Putamen (tissue), 1 donor: Measurements from ENCODE around the gene EXOSC10.
"Not testable (repeated sequence)": the region's sequence is repeated elsewhere in the genome, so short reads cannot be mapped to it uniquely, and the experiment has no call there.

Experiments used
- DNase-seq: peaks from one replicate; pipeline ENCODE4 v3.0.0-alpha.2; 2016; ENCODE audit warnings: low spot score

EXOSC10 gene

DNA sequence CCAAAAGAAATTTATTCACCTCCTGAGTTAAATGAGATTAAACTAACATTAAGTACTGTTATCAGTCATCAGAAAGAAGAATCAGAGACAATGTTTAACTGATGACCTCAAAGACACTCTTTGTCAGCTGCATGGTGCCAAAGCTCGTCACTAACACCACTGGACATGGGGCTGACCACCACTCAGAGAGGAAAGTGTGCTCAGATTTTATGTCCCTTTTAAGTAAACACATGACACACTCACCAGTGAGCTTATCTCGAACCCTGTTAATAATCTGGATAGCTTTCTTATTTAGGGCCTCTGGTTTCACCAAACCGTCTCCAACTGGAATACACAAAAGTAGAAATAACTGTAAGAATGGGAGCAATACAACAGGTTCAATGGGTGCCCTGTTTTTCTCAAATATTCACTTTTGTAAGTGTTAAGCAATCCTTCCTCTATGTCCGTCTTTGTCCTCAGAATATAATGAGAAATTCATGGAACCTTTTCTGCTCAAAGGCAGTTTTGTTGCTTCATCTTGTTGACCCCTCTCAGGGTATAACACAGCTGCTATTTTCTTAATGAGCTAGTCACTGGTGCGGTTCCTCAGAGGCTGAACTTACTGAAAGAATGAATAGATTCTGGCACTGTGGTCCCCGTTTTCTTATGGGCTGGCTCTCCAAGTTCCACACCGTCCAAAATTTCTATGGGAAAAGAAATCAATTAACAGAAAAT, 9.5 kb upstream of the EXOSC10 start:
- DNase-seq = peak; percentile 58

DNA sequence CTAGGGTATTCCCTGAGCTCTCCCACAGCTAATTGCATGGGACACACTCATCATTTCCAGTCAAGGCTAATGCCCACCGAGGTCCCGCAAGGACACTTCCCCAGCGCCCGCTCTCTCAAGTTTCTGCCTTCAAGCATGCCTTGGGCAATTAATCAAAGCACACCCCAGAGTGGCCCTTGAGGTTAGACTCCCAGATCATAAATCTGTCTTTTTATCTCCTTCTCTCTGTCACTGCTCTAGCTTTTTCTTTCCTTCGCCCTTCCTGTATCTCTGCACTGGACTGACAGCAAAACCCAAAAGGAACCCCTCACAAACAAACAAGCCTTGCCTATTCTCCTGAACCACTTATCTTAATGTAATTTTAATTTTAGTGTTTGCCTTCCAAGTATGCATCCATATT, 7.9 kb upstream of the EXOSC10 start:
- no peak for DNase-seq

DNA sequence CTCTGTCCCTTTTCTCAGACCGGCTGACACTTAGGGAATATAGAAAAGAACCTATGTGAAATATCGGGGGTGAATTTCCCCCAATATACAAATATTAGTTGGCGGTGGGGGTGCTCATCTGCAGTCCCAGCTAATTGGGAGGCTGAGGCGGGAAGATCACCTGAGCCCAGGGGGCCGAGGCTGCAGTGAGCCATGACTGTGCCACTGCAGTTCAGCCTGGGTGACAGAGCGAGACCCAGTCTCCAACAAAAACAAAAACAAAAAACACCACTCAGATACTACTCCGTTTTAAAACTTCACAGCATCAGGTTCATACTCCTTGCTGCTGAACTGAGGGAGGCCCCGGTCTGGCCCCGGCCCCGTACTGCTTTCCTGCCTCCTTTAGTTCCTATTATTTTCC, 5.9 kb upstream of the EXOSC10 start:
- no peak for DNase-seq

DNA sequence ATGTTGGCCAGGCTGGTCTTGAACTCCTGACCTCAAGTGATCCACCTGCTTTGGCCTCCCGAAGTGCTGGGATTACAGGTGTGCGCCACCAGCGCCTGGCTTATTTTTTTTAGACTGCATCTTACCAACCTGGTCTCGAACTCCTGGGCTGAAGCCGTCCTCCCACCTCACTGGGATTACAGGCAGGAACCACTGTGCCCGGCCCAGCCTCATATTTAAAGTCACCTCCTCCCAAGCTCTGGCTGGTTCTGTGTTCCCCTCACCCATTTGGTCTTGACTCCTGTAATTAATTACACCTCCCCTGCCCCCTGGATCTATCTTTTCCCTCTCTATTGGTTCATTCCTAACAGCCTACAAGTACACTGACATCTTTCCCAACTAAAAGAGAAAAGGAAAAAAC, 1.7 kb upstream of the EXOSC10 start:
- no peak for DNase-seq

DNA sequence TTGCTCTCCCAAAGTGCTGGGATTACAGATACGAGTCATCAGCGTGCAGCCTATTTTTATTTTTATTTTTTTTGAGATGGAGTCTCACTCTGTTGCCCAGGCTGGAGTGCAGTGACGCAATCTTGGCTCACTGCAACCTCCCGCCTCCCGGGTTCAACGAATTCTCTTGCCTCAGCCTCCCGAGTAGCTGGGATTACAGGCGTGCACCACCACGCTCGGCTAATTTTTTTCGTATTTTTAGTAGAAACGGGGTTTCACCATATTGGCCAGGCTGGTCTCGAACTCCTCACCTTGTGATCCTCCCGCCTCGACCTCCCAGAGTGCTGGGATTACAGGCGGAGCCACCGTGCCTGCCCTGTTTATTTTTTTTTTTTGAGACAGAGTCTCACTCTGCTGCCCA, 1.1 kb upstream of the EXOSC10 start:
- DNase-seq = not testable (repeated sequence)

DNA sequence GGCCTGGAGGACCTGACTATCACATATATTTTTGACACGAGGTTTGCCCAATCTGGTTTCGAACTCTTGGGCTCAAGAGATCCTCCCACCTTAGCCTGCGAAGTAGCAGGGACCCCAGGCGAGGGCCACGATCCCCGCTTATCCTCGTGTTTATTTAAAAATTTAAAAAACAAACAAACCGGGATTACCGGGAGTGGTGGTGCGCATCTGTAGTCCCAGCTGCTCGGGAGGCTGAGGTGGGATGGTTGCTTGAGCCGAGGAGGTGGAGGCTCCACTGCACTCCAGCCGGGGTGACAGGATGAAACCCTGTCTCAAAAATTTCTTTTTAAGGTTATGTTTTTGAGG, 452 bp upstream of the EXOSC10 start:
- no peak for DNase-seq

DNA sequence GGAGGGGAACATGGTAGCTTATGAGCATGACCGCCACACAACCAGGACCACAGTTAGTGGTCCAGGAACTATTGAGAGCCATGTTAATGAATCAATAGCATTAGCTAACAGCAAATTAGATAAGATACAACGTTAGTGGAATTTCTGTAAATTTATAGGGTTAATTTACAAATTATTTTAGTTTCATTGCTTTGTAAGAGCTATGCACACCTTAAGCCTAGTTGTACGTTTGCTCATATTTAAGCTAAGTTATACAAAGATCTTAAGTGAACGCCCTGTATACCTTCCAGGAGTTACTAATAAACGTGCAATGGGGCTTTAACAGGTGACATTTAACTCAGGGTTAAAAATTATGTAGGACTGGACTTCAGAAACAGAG, 749 bp downstream of the EXOSC10 start:
- DNase-seq = no peak

DNA sequence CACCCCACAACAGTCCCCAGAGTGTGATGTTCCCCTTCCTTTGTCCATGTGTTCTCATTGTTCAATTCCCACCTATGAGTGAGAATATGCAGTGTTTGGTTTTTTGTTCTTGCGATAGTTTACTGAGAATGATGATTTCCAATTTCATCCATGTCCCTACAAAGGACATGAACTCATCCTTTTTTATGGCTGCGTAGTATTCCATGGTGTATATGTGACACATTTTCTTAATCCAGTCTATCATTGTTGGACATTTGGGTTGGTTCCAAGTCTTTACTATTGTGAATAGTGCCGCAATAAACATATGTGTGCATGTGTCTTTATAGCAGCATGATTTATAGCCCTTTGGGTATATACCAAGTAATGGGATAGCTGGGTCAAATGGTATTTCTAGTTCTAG, 15.9 kb downstream of the EXOSC10 start:
- not testable (repeated sequence) for DNase-seq

DNA sequence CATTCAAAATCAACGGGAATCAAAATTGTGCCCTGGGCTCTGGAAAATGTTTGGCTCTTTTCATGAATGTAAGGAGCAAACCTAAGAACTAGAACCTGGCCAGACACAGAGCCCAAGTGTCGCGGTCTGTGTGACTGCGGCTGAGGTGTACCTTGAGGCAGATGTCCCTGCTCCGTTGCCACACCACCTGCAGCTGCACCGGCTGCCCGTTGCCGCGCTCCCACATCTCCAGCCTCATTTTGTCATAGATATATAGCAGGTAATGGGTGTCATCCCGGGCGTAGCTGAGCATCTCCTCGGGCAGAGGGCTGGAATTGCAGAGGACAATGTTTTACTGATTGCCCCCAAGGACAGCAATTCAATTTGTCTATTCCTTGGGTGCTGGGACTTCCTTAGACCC, 18.7 kb downstream of the EXOSC10 start:
- no peak for DNase-seq

DNA sequence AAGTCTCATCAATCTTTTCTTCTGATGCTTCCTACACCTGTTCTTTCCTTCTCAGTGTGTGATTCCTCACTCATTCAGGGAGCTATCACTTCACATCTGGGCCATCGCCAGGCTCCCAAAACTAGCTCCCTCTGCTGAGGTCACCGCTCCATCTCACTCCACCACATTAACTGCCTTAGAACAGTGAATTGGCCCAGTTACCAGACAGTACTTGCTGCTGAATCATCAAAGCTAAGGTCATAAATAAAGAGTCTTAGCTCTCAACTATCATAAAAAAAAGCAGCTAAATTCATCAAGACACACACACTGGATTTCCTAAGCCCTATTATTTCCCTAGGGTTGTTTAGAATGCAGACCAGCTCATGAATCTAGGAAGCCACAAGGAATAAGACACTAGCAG, 21.0 kb downstream of the EXOSC10 start:
- no peak for DNase-seq

DNA sequence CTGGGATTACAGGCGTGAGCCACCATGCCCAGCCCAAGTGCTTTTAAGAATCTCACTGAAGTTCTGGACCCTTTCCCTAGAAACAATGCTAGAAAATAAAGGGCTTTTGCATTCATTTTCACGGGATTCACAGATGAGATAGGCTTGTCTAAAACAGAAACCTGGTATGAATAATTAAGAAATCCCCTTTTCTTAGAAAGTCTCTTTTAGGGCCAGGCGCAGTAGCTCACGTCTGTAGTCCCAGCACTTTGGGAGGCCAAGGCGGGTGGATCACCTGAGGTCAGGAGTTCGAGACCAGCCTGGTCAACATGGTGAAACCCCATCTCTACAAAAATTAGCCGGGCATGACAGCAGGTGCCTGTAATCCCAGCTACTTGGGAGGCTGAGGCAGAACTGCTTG, 26.3 kb downstream of the EXOSC10 start:
- DNase-seq = not testable (repeated sequence)

DNA sequence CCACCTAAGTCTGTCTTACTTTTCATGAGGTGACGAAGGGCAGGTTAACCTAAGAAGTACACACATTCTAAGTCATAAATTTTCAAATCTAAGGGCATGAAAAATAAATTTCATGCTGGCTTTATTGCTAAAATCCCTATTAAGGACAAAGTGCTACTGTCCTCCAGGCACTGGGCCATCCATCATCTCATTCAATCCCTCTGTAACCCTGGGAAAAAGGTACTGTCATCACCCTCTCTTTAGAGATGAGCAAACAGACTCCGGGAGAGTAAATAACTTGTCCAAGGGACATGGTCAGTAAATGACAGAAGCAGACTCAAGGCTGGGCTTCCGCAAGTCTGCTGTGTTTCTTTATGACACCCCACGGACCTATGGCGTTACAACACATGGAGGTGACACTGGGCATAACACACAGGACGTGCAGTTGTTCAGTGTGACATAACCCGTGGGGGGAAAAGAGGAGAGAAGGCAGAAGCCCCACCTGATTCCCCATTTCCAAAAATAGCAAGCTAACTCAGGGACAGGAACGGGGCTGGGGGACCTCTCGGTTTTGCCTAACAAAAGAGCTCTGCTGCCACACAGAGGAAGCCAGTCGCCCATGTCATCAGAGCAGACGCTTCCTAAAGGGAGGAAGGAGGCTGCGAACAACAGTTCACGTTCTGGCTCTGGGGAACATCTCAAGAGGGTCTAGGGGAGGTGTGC, 27.3 kb downstream of the EXOSC10 start:
- DNase-seq = no peak

DNA sequence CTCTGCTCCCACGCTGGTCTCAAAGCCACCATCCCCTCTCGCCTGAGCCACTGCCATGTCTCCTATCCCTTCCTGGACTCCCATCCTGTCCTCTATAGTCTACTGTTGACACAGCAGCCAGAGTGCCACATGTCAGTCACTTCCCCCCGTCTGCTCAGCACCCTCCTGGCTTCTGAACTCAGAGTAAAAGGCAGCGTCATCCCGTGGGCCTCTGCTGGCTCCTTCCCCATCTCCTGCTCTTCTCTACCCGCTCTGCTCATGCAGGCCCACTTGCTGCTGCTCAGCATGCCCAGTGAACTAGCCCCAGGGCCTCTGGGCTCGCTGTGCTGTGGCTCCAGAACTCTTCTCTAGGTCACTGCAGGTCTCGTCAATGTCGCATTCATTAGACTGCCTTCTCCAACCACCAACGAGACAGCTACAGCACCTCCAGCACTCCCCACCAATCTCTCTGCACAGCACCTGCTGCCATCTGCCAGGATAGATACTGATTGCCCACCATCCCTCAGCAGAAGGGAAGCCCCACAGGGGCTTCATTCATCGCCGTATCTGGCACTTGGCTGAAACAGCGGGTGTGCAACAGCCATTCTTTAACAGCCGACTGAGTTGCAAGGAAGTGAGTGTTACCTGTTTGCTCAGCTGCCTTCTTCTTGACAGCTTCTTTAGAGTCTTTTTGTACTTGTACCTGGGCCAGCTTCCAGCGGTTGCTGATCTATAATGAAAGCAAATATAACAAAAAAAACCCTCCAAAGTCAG, 28.0 kb downstream of the EXOSC10 start:
- no peak for DNase-seq

DNA sequence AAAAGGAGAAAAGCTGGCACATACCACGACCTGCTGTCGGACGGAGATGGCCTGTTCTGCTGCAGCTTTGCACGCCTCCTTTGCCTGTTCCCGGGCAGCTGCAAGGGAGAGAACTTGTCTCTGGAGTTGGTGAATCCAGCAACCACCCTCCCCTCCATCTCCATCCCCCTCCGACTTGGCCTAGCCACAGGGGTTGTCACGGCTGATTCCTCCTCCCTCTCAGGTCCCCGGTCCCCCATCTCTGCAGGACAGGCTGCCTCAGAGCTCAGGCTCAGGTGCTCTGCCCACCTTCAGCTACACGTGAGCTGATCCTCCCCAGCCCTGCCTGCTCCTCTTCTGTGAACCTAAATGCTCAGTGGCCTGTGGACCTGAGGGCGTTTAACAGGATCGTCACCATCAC, 28.8 kb downstream of the EXOSC10 start:
- no peak for DNase-seq

DNA sequence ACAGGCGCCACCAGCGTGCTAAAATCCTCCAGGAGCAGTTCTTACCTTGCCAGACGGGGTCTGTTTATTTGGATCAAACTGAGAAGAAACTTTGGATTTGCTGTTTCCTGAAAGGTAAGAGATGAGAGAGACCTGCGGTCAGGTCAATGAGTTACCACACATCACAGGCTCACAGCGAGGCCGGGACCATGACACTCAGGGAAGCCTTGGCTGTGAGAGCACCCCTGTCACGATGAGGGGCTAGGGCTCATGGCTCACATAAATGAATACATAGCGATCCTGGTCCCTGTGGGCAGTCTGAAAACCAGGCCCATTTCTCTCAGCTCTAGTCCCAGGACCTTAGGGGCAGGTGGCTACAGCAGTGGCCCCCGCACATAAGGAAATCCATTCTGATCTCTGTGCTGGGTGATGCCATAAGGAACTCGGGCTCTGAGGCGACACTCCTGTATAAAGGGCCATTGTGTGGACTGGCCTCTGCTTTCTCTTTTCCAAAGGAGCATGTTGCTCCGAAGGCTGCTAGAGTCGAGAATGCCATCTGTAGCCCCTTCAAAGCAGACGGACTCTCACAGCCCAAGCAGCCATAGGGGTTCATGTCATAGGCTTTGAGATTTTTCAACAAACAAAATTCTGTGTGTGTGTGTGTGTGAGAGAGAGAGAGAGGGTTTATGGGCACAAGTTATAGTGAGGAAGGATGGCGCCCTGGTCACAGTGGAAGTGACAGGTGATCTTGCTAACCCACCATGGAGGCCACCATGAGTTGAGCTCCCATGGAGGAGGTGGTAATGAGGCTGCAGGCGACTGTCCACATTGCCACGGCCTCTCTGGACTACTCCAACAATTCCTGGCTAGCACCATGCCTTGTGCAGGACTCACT, 30.8 kb downstream of the EXOSC10 start:
- no peak for DNase-seq

DNA sequence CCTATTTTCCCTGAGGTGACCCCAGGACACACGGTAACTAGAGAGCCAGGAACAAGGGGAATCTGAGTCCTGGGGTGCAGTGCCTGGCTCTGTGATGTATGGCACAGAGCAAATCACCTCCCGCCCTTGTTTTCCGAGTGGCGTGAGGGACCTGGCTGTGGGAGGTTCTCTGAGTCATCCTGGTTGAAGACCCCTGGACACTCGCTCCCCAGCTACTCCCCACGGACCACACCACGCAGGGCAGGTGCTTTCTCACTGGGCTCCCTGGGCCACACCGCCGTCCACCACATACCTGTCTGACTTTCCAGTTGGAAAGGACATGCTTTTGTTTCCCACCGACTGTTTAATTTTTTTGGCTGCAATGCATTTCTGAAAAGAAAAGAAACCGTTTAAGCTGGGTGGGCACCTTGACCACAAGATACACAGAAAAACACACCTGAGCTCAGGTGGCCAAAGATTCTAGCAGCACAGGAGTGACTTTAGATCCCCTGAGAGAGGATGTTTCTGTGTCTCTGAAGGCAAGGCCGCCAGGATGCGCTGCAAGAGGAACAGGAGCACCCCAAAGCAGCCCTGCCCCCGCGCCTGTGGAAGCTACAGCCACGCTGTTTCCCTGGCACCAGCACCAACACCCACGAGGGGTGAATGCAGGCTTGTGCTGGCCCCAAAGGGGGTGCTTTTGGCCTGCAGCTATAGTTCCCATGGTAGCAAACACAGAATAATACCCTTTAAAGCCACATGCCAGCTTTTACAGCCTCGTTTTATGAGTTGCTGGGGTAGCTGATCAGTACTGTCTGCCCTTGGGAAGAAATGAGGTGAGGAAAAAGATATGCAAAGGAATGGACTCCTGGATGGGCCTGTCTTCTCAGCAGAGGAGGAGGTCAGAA, 31.7 kb downstream of the EXOSC10 start:
- no peak for DNase-seq

DNA sequence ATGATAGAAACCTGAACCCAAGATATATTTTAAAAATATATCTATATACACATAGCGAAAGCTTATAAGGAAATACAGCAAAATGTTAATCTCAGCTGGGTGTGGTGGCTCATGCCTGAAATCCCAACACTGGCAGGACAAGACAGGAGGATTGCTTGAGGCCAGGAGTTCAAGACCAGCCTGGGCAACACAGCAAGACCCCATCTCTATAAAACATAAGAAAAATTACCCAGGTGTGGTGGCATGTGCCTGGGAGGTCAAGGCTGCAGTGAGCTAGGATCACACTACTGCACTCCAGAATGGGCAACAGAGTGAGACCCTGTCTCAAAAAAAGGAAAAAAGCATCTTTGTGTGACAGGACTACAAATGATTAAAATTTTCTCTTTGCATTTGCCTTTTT, 33.9 kb downstream of the EXOSC10 start:
- DNase-seq = no peak

DNA sequence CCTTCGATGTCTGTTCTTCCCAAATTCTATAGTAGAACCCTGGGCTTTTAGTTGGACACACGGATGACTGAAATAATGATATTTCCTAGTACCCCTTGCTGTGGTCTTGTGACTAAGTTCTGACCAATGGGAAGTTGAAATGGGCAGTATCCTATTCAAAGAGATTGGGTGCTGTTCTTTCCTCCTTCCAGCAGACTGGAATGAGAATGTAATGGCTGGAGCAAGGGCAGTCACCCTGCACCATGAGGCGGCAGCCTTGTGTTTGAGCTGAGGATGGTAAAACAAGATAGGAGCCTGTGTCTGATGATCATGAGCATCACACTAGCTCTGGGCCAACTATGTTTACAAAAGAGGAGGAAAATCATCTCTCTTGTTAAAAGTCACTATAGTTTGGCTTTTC, 34.7 kb downstream of the EXOSC10 start:
- DNase-seq = no peak

DNA sequence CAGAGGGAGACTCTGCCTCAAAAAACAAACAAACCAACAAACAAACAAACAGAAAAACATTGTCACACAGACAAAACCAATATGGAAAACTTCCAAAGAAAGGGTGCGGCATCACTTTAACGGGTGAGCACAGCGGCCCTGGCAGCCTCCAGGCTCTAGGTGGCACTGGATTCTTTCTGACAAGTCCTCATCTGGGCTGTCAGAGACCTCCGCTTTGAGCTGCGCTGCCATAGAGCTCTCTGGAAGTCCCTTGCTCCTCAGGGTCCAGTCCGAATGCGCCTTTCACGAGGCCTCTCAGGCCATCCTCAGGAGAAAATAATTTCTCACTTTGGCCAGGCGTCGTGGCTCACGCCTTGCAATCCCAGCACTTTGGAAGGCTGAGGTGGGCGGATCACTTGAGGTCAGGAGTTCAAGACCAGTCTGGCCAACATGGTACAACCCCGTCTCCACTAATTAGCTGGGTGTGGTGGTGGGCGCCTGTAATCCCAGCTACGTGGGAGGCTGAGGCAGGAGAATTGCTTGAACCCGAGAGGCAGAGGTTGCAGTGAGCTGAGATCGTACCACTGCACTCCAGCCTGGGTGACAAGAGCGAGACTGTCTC, 35.6 kb downstream of the EXOSC10 start:
- DNase-seq = not testable (repeated sequence)

DNA sequence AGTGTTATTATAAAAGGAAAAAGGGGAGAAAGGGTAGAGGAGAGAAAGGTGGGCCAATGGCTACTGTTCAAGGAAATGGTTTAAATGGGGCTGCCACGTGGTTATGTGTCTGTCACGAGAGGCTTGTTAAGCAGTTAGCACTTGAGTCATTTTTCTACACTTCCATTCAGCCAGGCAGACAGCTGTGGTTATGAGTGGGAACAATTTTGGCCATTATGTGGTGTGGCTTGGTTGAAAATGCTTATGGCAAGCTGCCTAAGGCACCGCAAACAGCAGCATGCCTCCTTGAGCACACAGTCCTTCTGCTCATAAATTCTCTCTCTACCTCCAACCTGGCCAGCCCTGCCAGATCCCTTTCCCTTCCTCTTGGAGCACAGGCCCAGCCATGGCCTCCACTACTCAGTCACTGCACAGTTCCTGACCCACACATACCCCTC, 36.7 kb downstream of the EXOSC10 start:
- no peak for DNase-seq
